ENCODE results near the gene RAP1GAP2.

DNA sequence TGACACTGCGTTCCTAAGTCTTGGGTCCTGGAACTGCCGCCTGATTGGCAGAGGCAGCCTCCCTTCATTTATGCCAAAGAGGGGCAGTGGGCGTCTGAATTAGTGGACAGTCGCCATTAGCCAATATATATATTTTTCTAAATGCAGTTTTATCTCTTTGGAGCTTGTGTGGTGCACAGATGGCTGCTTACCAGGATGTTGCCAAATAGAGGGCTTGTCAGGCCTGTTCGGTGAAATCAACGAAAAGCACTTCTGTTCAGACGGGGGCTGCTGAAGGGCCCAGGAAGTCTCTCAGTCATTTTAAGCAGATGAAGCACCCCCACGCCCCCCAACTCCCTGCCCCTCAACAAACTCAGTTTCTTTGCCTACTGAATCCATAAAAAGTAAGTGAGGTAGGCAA, 66.0 kb downstream of the RAP1GAP2 start:
- TF ChIP-seq, protein P1, sequence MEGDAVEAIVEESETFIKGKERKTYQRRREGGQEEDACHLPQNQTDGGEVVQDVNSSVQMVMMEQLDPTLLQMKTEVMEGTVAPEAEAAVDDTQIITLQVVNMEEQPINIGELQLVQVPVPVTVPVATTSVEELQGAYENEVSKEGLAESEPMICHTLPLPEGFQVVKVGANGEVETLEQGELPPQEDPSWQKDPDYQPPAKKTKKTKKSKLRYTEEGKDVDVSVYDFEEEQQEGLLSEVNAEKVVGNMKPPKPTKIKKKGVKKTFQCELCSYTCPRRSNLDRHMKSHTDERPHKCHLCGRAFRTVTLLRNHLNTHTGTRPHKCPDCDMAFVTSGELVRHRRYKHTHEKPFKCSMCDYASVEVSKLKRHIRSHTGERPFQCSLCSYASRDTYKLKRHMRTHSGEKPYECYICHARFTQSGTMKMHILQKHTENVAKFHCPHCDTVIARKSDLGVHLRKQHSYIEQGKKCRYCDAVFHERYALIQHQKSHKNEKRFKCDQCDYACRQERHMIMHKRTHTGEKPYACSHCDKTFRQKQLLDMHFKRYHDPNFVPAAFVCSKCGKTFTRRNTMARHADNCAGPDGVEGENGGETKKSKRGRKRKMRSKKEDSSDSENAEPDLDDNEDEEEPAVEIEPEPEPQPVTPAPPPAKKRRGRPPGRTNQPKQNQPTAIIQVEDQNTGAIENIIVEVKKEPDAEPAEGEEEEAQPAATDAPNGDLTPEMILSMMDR (conservative IDR thresholded peaks at IDR 0.05) = no peak
- TF ChIP-seq ZFX (IDR thresholded peaks at IDR 0.05) = no peak

Data from C4-2B (cell line).